Stomach (tissue), 4 donors: ENCODE measurements around the gene KIAA0930.

ENCODE experiments used
- CTCF ChIP-seq, 7 experiments: fragments of 450-650 bp in 4 of 7; fragments of 200-600 bp in 3 of 7; sonication (generic) in 3 of 7; IDR thresholded peaks; one replicate each; pipeline ENCODE4 v1.5.1; 2016 to 2019; ENCODE audit warnings: antibody characterized with exemption in 7 of 7, control low read depth in 2 of 7, mild to moderate bottlenecking in 1 of 7
- POLR2A ChIP-seq, 4 donors: fragments of 450-650 bp; IDR thresholded peaks; one replicate each; pipeline ENCODE4 v1.6.1; 2016; ENCODE audit warnings: antibody characterized with exemption in 4 of 4, control low read depth in 2 of 4, mild to moderate bottlenecking in 1 of 4, moderate library complexity in 1 of 4
- POLR2AphosphoS5 ChIP-seq, 3 donors: sonication (generic); formaldehyde crosslinking; IDR thresholded peaks; one replicate each; pipeline ENCODE4 v1.6.1; 2016; ENCODE audit warnings: antibody characterized with exemption in 3 of 3

- no peak for TF ChIP-seq CTCF (IDR thresholded peaks at IDR 0.05)
- TF ChIP-seq POLR2AphosphoS5 (IDR thresholded peaks at IDR 0.05) = no peak
- TF ChIP-seq POLR2A (IDR thresholded peaks at IDR 0.05) = no peak
Measured at GRCh38 chr22:45218976-45219375, 21.7 kb downstream of the KIAA0930 start.
